HG02763 (cell line): Measurements from ENCODE around the gene RIMKLA.

Source experiments
- ATAC-seq: cut with Tn5 transposase; IDR thresholded peaks from one replicate; pipeline ENCODE4 v1.9.1; 2021; ENCODE audit warnings: mild to moderate bottlenecking, moderate library complexity; ENCODE audit not compliant: unreplicated experiment

Gene RIMKLA

GRCh38 chr1:42380586-42381279, at the start of gene RIMKLA:
TSS of gene RIMKLA (plus strand) at chr1:42380792. CDS start at chr1:42380935, 143 bp downstream.
- peak; percentile 90 for ATAC-seq

- ATAC-seq = no peak
These were observed 47.7 kb upstream of the RIMKLA start for GRCh38 chr1:42332877-42333276.

- ATAC-seq = no peak
These were observed 46.8 kb upstream of the RIMKLA start for GRCh38 chr1:42333662-42334239.

GRCh38 chr1:42334240-42335049, 46.1 kb upstream of the RIMKLA start:
- ATAC-seq = peak; percentile 46

GRCh38 chr1:42335050-42335808, 45.4 kb upstream of the RIMKLA start, which contains the start of gene FOXJ3:
TSS of gene FOXJ3 (minus strand) at chr1:42335235. CDS start at chr1:42311093, 24,142 bp downstream.
- peak; percentile 81 for ATAC-seq

GRCh38 chr1:42335809-42336518, 44.6 kb upstream of the RIMKLA start:
- no peak for ATAC-seq

- ATAC-seq = no peak
These were observed 43.6 kb upstream of the RIMKLA start for GRCh38 chr1:42336978-42337377.

GRCh38 chr1:42340093-42340492, 40.5 kb upstream of the RIMKLA start:
- no peak for ATAC-seq

- ATAC-seq = no peak
These were observed 39.7 kb upstream of the RIMKLA start for GRCh38 chr1:42340901-42341300.

- ATAC-seq = no peak
These were observed 37.5 kb upstream of the RIMKLA start for GRCh38 chr1:42343049-42343448.

GRCh38 chr1:42348498-42348897, 32.1 kb upstream of the RIMKLA start:
- ATAC-seq = no peak

- ATAC-seq = no peak
These were observed 30.5 kb upstream of the RIMKLA start for GRCh38 chr1:42350086-42350485.

- no peak for ATAC-seq
These were observed 21.8 kb upstream of the RIMKLA start for GRCh38 chr1:42358791-42359190.

GRCh38 chr1:42359466-42359865, 21.1 kb upstream of the RIMKLA start:
- ATAC-seq = no peak

GRCh38 chr1:42364089-42364488, 16.5 kb upstream of the RIMKLA start:
- ATAC-seq = no peak

- ATAC-seq = no peak
These were observed 16.1 kb upstream of the RIMKLA start for GRCh38 chr1:42364542-42364941.

- ATAC-seq = no peak
These were observed 15.5 kb upstream of the RIMKLA start for GRCh38 chr1:42365118-42365517.

- ATAC-seq = no peak
These were observed 12.3 kb upstream of the RIMKLA start for GRCh38 chr1:42368096-42368795.

- no peak for ATAC-seq
These were observed 11.1 kb upstream of the RIMKLA start for GRCh38 chr1:42369471-42369870.
